GM20431 (cell line): Measurements from ENCODE around the gene SEPHS1.

Source experiments
- in situ Hi-C: fragments of 300-500 bp; cut with MseI, MboI; formaldehyde crosslinking; loops from one replicate; pipeline ENCODE4 v1.15.0; 2020; ENCODE audit warnings: low sequenced_read_pairs; ENCODE audit not compliant: unreplicated experiment

SEPHS1 gene

DNA sequence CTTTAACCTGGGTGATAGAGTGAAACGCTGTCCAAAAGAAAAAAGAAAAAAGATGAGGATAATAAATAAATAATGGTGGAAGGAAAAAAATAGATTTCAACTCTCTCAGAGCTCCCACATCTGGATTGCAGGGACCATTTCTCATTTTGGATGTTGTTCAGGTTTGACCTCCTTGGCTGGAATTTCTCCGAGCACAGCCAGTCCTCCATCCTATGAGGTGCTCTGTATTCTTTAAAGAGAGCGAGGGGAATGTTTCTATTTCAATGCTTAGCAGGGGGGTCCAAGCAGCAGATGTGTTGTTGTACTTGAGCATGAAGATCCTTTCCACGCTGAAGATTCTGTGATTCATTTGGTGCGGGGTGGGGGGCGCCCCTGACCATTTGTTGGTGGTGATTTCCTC is 17.7 kb upstream of the SEPHS1 start:
- in situ Hi-C loops = no loop called here

DNA sequence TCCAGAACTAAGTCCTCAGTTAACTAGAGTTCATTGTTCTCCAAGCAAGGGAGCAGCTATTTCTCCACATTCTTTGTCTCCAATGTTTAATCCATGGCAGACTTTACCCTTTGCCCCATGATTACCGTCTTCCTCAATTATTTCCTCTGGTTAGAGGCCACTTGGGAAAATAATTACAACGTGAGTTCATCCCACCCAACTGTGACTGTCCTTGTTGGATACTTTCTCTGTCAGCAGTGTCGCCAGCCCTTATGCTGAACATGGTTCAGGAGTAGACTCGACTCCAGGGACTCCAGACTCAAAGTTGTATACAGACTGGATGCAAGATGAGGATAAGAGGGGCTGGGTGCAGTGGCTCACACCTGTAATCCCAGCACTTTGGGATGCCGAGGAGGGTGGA is 17.1 kb upstream of the SEPHS1 start:
- in situ Hi-C loops = no loop called here

DNA sequence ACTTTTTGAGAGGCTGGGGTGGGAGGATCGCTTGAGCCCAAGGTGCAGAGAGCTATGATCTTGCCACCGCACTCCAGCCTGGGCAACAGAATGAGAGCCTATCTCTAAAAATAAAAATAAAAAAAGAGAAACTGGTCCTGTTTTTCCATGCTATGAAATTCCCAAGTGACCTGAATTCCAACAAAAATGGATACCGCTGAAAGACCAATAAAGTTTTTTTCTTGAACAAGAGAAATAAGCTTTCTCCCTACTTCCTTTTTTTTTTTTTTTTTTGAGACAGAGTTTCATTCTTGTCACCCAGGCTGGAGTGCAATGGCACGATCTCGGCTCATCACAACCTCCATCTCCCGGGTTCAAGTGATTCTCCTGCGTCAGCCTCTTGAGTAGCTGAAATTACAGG is 12.5 kb upstream of the SEPHS1 start:
- in situ Hi-C loops = no loop called here

DNA sequence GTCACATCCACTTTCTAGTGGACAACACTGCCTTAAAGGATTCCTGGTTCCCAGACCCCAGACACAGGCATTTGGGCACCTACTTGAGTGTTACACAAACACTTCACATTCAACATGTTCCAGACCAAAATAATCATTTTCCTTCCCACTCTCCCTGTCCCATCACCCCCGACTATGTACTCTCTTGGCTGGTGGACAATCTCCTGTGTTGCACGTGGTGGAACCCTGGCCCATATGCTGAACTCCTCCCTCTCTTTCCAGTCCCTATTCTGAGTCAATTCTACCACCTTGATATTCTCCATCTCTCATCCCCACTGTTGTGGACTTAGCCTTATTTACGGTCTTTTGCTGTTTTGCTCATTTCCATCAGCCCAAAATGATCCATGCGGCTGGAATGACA is 8.3 kb upstream of the SEPHS1 start:
- in situ Hi-C loops = no loop called here

DNA sequence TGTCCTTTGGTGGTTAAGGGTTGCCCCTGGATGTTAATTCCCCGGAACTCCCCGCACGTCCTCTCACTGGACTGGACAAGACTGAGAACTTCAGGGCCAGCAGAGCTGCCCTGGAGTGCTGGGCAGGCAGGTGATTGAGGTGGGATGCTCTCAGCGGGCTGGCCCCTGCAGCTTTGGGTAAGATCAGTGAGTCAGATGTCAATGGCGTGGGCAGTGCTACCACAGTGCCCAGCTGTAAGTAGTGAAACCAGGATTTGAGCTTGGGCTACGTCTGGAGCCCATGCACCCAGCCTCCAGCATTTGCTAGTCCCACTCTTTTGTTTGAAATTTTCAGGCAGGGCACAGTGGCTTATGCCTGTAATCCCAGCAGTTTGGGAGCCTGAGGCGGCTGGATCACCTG is 6.7 kb upstream of the SEPHS1 start:
- in situ Hi-C loops = no loop called here

DNA sequence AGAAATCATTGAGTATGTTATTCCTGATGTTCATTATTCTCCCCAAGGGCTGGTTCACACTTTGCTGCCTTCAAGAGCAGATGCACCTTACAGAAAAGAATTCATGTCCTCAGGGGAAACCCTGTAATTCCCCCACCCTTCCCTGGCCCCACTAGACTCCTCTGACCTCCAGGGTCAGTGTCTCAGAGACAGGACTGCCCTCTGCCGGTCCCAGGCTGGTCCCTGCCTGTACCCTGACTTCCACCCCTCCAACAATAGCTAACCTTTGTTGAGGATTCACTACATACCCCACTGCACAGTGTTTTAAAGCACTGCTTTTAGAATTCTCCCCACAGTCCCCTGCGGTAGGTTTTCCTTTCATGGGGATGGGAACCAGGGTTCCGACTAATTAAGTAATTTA is 4.4 kb upstream of the SEPHS1 start:
- in situ Hi-C loops = no loop called here

DNA sequence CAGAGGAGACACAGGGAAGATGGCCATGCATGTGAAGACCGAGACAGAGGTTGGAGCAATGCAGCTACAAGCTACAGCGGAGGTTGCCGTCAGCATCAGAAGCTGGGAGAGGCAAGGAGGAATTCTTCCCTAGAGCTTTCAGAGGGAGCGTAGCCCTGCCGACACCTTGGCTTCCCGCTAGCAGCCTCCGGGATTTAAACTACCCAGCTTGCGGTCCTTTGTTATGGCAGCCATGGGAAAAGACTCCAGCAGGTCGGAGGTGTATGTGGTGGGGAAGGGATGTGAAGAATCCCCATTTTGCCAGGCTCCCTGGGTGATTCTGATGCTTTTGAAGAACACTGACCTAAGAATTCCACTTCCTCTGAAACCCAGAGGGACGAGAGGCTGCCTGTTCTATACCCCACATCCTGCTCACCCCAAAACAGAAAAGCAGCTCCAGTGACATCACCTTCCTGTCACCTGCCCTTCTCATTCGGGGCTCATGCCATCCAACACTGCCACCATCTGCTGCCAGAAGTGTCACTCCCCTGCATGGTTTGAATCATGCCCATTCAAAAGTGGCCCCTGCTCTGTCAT is 3.3 kb upstream of the SEPHS1 start:
- in situ Hi-C loops = no loop called here

DNA sequence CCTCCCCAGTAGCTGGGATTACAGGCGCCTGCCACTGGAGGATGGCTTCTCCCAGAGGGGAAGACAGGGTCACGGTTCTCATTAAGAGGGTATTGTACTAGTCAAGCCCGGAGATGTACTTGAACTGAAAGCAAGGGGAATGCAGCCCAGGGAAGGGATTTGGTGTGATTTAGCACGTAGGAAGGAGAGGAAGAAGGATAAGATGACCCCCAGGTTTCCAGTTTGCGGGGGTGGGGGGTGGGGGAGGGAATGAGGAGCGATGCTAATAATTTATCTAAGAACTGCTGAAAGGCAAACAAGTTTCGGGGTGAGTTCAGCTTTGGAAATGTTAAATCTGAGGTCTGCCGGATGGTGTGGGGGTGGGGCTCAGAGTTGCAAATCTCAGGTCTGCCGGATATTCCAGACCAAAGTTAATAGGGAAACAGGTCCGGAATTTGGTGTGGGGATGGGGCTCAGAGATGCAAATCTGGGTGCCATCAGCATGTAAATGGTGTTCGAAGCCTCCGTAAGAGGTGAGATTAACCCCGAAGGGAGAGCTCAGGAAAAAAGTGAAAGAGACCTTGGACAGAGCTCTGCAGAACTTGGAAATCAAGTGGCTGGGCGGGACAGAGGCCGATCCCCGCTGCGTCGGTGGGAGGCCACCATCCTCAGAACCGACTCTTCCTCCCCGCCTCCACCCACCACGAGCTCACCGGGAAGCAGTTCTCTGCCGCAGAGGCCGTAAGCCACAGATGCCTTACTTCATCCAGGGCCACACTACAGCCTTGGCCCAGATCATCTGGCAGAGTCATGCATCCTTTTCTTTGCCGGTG is 1.6 kb upstream of the SEPHS1 start:
- in situ Hi-C loops = no loop called here

DNA sequence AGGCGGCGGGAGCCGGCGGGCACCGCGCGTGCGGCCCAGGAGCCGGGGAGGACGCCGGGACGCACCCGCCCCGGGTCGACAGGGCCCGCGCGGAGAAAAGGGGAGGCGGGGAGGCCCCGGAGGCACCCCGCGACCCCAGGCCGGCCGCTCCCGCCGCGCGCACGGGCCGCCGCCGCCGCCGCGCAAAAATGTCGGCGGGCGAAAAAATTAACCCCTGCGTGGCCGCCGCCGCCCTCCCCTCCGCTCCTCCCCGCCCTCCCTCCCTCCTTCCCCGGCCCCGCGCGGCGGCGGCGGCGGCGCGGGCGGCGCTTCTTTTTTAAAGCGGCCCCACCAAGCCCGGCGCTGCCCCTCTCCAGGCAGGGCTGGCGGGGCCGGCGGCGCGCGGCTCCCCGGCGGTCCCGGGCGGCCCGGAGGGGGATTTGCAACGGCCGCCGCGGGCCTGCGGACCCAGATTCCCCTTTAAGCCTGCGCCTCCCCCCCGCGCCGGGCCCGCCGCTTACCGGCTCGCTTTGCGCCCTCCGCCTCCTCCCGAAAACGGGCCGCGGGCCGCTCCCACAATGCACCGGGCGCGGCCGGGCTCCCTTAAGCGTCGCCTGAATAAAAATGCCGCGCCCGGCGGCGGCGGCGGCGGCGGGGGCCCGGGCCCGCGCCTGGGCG is 465 bp downstream of the SEPHS1 start:
- in situ Hi-C loops = no loop called here

DNA sequence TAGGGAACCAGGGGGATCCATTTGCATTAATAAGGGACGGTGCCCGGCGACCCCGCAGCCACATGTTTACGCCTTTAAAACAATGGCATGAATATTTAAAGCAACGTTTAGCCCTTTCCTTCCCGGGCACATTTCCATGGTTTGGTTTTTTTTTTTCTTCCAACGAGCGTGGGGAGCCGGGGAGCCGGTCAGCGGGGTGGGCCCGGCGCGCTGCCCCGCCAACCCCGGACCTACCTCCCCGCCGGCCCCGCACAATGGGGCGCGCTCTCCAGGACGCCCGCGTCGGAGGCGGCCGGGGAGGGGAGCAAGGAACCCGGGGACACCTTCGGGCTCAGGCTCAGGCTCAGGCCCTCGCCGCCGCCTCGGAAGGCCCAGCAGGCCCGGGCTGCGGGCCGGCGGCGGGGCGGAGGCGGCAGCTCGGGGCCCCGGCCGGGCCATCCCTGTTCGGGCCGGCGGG is 1.0 kb downstream of the SEPHS1 start:
- in situ Hi-C loops = no loop called here

DNA sequence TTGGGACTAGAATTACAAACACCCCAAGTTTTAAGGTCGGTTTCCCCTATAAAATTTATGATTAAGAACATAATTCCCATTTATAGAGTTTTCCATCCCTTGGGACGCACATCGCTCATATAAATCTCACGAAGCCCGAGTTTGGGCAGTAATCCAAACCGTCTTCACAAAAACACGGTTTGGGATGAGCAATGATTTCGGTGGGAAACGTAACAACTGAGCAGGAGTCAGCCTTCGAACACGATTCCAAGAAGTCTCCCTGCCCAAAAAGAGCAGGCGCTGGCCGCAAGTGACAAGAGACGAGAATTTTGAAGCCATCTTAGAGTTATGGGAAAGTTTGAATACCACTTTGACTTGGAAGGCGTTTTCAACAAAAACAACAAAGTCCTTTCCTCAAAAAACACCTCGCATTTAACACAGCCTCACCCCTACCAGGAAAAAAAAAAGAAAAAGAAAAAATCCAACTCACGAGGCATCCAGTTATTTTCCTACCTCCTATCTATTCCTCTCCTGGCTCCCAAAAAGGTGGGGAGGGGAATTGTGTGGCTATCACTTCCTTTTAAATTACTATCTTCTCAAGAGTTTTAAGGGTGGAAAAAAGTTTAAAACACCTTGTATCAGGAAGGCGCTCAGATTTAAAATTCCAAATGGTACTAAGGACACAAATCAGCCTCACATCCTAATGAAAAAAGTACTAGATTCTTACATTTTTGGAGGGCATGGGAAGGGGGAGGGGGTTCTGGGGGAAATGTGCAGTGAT is 1.6 kb downstream of the SEPHS1 start:
- in situ Hi-C loops = no loop called here

DNA sequence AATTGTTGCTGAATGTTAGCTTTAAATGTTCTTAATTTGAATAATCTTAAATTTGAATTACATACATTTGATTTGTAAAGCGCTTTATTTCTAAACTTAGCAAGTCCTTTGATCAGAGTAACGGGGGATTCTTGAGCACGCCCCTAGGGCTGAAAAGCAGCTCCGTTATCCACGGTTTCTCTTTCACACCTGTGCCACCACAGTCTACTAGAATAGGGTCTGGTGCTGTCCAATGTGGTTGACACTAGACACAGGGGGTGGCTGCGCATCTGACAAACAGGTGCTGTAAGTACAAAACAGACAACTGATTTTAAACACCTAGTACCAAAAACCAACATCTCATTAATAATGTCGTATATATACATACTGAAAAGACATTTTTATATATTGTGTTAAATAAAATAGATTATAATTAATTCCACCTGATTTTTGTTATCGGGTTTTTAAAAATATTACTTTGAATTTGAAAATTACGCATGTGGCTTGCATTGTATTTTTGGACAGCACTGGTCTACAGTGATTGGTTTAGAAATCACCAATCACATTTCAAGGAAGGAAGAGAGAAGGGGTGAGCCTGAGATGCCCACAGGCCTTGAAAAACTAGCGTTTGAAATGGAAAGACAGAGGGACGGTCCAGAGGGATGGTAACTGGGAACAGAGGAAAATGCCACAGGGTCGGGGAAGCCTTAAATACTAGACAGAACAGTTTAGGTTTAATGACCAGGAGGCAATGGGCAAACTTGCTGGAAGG is 7.3 kb downstream of the SEPHS1 start:
- in situ Hi-C loops = no loop called here

DNA sequence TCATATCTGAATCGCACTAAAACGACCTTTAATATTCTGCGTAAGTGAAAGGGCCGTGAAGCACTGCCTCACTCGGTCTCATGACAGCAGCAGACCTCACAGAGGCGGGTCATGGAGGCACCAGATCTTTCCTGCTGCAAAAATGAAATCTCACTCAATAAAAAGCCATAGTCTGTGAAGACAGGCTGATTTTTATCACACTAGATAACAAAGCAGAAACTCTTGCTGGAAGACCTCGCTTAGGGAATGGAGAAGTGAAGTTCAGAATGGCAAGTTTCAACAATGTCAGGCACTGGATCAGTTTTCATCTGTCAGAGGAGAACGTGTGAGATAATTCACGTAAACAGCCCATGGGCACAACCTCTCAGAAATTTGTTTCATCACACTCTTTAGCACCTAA is 8.0 kb downstream of the SEPHS1 start:
- in situ Hi-C loops = no loop called here

DNA sequence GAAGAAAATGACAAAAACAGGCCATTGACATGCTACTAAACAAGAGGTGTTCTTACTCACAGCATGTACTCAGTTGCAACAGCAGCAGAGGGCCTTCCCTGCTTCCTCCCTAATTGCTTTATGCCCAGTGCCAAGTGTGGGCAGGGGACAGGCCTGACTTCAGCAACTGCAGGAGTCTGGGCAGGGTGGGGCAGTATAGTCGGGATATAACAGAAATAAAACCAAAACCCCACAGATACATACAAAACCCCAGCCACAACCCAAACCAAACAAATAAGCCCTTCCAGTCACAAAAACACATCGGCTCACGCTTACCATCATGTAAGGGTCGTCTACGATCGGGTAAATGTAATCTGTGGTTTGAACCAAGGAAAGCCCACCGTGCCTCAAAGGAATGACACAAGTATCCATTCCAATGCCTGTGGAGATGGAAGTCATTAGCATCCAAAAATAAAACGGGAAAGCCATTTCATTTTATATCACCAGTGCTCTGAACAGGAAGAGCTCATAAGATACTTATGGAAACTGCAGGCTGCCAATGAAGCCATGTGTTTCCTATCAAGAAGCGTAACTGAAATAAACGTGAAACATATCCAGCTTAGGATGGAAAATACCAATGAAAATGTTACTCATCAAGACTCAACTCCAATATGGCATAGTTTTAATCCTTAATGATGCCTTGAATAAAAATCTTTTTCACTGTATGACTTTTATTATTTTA is 9.5 kb downstream of the SEPHS1 start:
- in situ Hi-C loops = no loop called here

DNA sequence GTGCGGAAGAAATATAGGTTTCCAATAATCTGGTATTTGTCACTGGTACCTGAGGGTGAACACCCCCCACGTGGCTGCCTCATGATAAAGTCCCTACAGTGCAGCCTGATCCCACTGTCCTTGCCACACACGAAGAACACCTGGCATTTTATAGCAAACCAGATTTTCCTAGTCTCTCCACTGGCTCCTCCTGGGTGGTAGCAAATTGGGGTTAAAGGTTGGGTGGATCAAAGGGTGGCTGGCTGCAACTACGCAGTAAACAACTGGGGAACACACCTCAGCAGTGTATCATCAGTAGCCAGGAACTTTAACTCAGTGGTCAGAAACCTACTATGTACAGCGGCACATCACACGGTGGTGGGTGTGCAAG is 10.3 kb downstream of the SEPHS1 start:
- in situ Hi-C loops = no loop called here

DNA sequence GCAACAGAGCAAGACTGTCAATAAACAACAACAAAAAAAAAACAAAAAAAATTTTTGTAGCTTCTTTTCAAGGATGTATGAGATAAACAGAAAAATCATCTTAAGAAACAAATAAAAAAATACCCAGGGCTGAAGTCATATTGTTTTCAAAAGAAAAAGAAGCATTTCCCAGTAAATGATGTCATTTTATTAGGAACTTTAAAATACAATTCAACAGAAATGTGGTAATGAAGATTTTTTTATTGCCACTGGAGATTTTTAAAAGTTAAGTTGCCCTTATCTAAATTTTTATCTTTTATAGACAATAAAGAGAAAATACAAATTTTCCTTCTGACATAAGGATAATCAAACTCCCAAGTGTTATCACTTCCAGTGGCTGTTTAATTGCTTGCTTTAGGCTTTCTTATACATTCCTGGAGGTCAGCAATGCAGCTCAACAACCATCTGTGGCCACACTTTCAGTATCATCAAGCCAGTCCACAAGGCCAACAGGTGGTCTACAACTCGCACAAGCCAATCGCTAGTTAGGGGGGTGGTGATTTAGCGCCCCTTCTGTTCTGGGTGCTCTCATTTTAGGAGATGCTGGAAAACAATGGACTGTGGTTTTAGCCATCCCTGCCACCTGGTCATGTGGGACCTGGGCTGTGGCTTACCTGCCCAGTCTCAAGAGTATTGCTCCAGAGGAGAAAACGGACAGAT is 10.8 kb downstream of the SEPHS1 start:
- in situ Hi-C loops = no loop called here

DNA sequence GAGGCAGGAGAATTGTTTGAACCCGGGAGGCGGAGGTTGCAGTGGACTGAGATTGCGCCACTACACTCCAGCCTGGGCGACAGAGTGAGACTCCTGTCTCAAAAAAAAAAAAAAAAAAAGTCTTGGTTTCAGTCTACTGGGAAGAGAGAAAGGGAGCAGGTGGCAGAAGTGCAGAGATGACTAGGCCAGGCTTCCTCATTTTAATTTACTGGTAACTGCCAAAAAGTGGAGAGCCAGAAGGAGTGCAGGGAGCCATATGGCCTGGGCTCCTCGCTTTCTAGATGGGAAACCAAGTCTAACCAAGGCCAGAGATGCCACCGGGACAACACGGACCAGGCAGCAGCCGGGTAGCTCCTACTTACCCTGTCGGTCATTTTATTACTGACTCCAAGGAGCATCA is 12.2 kb downstream of the SEPHS1 start:
- in situ Hi-C loops = no loop called here

DNA sequence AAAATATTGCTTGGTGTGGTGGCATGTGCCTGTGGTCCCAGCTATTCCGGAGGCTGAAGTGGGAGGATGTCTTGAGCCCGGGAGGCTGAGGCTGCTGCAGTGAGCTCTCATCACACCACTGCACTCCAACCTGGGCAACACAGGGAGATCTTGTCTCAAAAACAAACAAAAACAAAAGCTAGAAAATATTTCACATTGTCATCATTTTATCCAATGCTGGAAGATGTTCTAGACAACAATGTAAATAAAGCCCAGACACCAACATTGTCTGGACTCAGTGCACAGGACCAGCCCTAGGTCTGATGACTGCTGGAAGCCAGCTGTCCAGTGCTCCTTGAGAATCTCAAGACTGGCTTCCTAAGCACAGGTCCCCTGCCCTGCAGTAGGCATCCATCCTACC is 13.5 kb downstream of the SEPHS1 start:
- in situ Hi-C loops = no loop called here

DNA sequence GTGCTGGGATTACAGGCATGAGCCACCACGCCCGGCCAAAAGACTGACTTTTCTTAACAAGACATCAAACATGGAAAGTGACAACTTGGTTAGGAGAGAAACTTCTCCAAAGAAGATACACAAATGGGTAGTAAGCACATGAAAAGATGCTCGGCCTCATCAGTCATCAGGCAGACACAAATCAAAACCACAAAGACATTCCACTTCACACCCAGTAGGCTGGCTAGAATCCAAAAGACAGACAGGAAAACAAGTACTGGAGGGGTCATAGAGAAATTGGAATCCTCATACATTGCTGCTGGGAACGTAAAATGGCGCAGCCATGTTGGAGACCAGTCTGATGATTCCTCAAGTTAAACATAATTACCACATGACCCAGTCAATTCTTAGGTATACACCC is 16.4 kb downstream of the SEPHS1 start:
- in situ Hi-C loops = no loop called here
